ENCODE results near the gene STX10. TPM values are rescaled to one million over a fixed set of nuclear protein-coding genes. Genes with fewer than 3 reads are reported as not detected.
A peak's percentile ranks its signal among the peaks of the same experiment; 100 is the strongest.

The STX10 gene
- total and polyA plus RNA-seq, 2 donors (not counting 3 experiments of a cell fraction or from before 2014, with no cell fraction given): 63.1 to 91.6 TPM

DNA sequence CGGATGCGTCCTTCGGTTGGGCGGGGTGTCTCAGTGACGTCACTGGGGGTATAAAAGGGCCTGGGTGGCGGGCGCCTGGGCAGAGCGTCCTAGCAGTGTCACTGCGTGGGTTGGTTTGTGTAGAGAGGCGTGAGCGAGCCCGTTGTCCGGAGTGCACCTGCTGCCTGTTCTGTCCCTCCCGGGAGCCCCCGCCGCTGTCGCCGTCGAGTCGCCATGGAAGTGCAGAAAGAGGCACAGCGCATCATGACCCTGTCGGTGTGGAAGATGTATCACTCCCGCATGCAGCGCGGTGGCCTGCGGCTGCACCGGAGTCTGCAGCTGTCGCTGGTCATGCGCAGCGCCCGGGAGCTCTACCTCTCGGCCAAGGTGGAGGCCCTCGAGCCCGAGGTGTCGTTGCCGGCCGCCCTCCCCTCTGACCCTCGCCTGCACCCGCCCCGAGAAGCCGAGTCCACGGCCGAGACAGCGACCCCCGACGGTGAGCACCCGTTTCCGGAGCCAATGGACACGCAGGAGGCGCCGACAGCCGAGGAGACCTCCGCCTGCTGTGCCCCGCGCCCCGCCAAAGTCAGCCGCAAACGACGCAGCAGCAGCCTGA, 2.9 kb upstream of the STX10 start:
- ChIA-PET POLR2A (interaction anchor here (0.6 to 2.2 kb wide), 9 partner anchors 11 to 986 kb away, joined by 3 to 25 read pairs (median 5); partner anchors contain the start of gene NACC1), CTCF (interaction anchor here (0.9 to 2.2 kb wide), 7 partner anchors 11 to 125 kb away, joined by 3 to 17 read pairs (median 7); no protein-coding TSS in a partner anchor)
- peaks cover 43% of the 10 kb centered on the region for H3K79me2 ChIP-seq (ENCODE audit: control insufficient read depth, insufficient read depth, low read length)
- H3K27me3 ChIP-seq (ENCODE audit: control insufficient read depth in 2 of 2, insufficient read depth in 2 of 2, low read length in 2 of 2): no peaks in the 10 kb centered on the region
- TF ChIP-seq GATA2 (IDR thresholded peaks at IDR 0.05; ENCODE audit: insufficient read depth, insufficient read length, low read depth, low read length) (no peak), JUN (IDR thresholded peaks at IDR 0.05; ENCODE audit: borderline replicate concordance, insufficient read depth, insufficient read length, low read depth) (peak; percentile 43), FOS (IDR thresholded peaks at IDR 0.05; ENCODE audit: borderline replicate concordance, insufficient read depth, low read length) (no peak), MAX (IDR thresholded peaks at IDR 0.05; ENCODE audit: insufficient read depth, insufficient read length) (peak; percentile 8), POLR2AphosphoS5 (IDR thresholded peaks at IDR 0.05; ENCODE audit: insufficient read depth, low read depth, low read length) (peak; percentile 100), POLR2A (IDR thresholded peaks at IDR 0.05; ENCODE audit: low read depth, low read length) (peak; percentile 100)
- TF ChIP-seq, protein P1, sequence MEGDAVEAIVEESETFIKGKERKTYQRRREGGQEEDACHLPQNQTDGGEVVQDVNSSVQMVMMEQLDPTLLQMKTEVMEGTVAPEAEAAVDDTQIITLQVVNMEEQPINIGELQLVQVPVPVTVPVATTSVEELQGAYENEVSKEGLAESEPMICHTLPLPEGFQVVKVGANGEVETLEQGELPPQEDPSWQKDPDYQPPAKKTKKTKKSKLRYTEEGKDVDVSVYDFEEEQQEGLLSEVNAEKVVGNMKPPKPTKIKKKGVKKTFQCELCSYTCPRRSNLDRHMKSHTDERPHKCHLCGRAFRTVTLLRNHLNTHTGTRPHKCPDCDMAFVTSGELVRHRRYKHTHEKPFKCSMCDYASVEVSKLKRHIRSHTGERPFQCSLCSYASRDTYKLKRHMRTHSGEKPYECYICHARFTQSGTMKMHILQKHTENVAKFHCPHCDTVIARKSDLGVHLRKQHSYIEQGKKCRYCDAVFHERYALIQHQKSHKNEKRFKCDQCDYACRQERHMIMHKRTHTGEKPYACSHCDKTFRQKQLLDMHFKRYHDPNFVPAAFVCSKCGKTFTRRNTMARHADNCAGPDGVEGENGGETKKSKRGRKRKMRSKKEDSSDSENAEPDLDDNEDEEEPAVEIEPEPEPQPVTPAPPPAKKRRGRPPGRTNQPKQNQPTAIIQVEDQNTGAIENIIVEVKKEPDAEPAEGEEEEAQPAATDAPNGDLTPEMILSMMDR (IDR thresholded peaks at IDR 0.05; ENCODE audit: extremely low read depth in 1 of 2, insufficient read depth in 1 of 2, low read depth in 1 of 2, low read length in 2 of 2): peak in 1 of 2 donors; percentile 17
- DNase-seq (ENCODE audit: low read depth, low spot score) (peak; percentile 94), FAIRE-seq (peak; percentile 93)
- H3K36me3 ChIP-seq (ENCODE audit: control insufficient read depth in 2 of 2, extremely low read depth in 1 of 2, insufficient read depth in 2 of 2, low read length in 2 of 2): no peaks in the 10 kb centered on the region
- TSS peak; percentile 69 for BruUV-seq (replicated peaks)
- H3K4me2 ChIP-seq (ENCODE audit: insufficient read depth, low read length): no peak overlapping the region
- intact Hi-C loops (cut with micrococcal nuclease) (loop anchor here (1.0 to 5.0 kb wide), 3 partner anchors 11 to 579 kb away; no protein-coding TSS in a partner anchor), dilution Hi-C loops (cut with MboI; ENCODE audit: extremely low pct_ligation_motif_present, low sequenced_read_pairs) (no loop called here)
- peak overlapping the region; percentile 62 to 97 (median 67) for H3K4me3 ChIP-seq (replicated peaks in 1 of 3; ENCODE audit: insufficient read depth in 1 of 3, low read depth in 1 of 3, low read length in 3 of 3)
- H3K9ac ChIP-seq (replicated peaks; ENCODE audit: extremely low read depth, insufficient read depth, low read length): peak overlapping the region; percentile 97
- no peak overlapping the region for H2AFZ ChIP-seq (ENCODE audit: low read depth, low read length)
- H3K9me1 ChIP-seq (replicated peaks; ENCODE audit: control insufficient read depth, extremely low read depth, insufficient read depth, low read length): no peaks in the 10 kb centered on the region
- peaks cover 27% of the 10 kb centered on the region for H3K4me1 ChIP-seq (ENCODE audit: control insufficient read depth, extremely low read depth, insufficient read depth, low read length)
- H3K9me3 ChIP-seq (replicated peaks; ENCODE audit: control insufficient read depth, insufficient read depth, low read length): no peaks in the 10 kb centered on the region
- H4K20me1 ChIP-seq (replicated peaks; ENCODE audit: control insufficient read depth, extremely low read depth, insufficient read depth, low read length): no peaks in the 10 kb centered on the region
- H3K27ac ChIP-seq (ENCODE audit: insufficient read depth, low read depth, low read length): peak overlapping the region; percentile 96

Measured in endothelial cell of umbilical vein (primary cell).